ENCODE results near the gene SP9.

The SP9 gene

DNA sequence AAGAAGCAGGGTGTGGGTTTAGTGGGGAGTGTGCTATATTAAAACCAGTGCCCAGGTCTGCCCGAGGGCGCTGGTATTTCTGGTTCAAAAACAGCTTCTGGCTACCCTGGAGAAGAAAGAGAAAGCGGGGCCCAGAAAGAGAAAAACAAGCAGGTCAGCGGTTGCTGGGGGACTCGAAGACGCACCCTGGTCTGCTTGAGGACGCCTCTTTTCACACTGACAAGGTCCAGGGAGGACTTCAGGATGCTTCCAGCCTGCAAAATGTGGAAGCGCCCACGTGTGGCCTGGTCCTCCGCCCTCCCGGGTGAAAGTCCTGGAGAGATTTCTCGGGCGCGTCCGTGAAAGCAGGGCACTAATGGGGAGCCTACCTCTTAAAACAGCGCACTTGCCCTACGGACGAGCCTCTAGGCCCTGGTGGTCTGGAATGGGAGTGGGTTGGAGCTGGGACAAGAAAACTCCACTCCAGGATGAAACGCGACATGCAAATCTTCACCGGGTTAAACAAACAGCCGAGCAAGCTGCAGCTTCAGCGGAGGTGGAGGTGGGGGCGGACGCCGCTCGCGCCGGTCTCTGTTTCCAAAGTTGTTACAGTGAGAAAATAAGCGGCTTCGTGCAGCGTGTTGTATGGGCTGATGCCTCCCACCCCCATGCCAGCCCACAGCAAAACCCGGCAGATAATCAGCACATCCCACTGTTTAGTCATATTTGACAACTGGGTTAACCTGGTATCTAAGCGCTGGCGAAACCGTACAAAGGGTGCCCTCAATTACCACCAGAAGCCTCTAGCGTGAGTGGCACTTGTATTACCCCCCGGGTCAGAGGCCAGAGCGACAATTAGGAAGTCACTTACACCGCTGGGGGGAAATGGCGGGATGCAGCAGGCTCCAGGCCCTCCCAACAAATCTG is 1.1 kb upstream of the SP9 start:
- no peak for DNase-seq

DNA sequence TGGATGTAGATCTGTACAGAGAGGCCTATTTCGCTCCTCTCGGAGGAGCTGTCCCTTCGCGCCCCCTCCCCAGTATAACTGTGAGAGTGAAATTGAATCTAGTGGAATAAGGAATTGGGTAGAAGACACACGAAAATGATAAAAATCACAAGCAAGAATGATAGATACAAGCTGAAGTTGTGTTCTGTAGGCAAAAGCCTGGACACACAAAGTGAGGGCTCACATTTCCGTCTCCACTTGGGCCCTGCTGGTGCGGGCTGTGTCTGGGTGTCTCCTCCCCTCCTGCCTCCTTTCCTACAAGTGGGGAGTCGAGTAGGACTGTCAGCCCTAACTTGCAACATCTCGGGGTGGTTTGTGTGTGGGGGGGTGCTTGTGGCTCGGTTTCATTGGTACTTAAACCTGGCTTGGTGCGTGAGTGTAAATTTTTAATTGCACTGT is 457 bp upstream of the SP9 start:
- no peak for DNase-seq

DNA sequence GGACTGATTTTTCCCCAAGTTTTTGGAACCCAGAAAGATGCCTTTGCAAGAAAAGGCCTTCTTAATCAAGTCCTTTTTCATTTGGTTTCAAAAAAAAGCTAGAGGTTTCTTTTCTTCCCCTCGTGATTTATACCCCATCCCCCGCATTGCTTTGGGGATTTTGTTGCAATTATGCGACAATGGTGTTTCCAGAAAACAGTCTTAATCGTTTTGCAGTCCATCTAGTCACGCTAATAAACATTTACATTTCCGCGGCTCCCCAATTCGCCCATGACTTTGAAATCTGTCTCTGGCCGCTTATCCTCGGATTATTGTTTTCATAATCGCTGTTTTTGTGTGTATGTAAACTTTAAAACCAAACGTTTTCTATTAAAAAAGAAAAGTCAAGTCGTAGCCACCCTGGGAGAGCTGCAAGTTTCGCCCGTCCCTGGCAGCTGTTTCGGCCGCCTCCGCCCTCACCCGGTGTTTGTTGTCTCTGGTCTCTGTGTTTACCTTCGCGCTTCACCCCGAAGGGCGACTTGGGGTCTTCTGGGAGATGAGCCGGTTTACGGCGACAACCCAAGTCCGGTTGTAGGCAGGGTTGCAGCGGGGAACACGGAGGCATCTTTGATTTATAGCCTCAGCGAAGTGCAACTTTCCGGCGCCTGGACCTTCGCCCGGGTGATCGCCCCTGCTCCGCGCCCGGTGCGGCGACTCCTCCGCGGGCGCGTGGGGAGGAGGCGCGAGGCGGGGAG is 667 bp downstream of the SP9 start:
- DNase-seq, result no peak

DNA sequence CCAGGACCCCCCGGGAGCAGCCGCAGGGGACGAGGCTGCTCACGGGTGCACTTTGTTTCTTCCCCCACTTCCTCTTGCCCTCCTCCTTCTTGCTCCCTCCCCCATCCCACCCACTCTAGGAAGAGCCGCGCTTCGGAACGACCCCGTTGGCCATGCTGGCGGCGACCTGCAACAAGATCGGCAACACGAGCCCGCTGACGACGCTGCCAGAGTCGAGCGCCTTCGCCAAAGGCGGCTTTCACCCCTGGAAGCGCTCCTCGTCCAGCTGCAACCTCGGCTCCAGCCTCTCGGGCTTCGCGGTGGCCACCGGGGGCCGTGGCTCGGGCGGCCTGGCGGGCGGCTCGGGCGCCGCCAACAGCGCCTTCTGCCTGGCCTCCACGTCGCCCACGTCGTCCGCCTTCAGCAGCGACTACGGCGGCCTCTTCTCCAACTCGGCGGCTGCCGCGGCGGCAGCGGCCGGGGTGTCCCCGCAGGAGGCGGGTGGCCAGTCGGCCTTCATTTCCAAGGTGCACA is 1.3 kb downstream of the SP9 start:
- peak; percentile 49 for DNase-seq

DNA sequence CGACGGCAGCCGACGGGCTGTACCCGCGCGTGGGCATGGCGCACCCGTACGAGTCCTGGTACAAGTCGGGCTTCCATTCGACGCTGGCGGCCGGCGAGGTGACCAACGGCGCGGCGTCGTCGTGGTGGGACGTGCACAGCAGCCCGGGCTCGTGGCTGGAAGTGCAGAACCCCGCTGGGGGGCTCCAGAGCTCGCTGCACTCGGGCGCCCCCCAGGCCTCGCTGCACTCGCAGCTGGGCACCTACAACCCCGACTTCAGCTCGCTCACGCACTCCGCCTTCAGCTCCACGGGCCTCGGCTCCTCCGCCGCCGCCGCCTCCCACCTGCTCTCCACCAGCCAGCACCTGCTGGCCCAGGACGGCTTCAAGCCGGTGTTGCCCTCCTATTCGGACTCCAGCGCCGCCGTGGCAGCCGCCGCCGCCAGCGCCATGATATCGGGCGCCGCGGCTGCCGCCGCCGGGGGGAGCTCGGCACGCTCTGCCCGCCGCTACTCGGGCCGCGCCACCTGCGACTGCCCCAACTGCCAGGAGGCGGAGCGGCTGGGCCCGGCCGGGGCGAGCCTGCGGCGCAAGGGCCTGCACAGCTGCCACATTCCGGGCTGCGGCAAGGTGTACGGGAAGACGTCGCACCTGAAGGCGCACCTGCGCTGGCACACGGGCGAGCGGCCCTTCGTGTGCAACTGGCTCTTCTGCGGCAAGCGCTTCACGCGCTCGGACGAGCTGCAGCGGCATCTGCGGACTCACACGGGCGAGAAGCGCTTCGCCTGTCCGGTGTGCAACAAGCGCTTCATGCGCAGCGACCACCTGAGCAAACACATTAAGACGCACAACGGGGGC is 2.0 kb downstream of the SP9 start:
- DNase-seq, result peak; percentile 81

DNA sequence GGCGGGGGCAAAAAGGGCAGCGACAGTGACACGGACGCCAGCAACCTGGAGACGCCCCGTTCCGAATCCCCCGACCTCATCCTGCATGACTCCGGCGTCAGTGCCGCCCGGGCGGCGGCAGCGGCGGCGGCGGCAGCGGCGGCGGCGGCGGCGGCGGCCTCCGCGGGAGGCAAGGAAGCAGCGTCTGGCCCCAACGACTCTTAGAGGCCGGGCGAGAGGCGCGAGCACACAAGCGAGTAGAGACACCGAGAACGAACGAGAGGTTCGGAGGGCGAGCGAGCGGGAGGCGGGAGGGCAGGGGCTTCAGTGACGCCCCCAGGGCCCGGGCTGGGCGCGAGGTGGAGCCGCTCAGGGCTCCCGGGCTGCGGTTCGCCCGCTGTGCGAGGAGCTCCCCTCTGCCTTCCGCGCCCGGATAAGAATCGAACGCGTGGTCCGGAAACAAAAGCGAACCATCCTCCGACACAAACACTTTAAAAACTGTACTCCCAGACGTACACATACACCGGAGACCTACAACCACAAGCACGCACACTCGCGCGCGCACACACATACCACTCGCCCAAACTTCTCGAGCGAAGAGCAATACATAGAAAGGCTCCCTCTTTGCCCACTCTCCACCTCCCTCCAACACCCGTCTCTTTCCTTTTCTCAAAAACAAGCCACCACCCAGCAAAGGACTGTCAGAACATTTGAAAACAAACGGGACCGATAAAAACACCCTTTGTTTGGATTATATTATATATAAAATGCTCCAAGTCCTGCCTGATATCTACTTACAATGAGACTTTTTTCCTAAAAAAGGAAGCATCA is 2.8 kb downstream of the SP9 start:
- DNase-seq, result peak; percentile 57

DNA sequence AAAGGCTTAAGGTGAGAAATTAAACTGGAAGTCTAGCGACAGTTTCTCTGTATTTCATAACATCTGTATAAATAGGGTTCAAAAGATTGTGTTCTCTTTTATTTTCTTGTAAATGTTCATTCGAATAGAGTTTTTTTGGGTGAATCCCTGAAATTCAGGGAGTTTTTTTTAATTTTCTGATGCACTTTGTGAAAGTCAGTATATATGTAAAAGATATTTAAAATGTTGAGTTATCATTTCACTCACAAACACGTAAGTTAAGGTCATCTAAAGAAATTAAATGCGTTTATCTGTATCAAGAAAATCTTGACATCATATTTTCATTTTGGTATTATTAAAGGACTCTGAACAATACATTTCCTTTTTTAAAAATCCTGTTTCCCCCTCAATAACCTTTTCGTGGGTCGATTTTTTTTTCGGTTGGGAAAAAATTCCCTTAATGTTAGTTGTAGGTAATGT is 3.4 kb downstream of the SP9 start:
- no peak for DNase-seq

DNA sequence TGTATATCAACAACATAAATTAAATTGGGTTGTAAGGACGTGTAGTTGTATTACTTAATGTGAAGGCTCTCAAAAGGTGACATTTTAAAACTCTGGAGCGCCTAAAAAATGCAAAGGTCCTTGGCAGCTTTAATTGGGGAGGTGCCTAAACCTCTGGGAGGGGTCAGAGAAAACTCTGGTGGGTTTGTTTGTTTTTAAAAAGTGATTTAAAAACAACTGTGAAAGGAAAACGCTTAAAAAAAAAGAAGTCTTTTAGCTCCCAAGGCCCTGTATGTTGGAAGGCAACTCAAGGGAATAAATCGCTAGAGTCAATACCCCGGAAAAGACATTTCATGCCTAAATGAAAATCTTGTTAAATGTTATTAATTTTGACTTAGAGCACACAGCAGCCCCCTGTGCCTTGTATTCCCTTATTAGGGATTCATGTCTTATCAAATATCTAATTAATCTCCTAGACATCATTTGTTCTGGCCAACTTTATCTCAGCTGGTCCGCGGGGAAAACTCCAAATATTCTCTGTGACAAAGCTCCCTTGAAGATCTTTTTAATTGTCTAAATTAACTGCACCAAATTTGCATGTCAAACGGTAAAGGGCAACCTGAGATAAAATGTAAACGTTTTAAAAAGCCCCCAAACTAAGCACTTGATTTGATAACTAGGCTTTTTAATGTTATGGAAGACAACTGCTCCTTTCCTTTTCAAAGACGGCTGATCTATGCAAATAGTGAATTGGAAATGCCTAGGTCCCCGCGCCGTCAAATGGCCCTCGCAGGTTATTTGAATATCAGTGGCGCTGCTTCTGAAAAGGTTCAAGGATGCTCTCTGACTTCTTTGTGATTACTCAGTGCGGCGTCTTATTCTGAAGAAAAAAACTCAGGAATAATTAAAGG is 4.2 kb downstream of the SP9 start:
- no peak for DNase-seq

DNA sequence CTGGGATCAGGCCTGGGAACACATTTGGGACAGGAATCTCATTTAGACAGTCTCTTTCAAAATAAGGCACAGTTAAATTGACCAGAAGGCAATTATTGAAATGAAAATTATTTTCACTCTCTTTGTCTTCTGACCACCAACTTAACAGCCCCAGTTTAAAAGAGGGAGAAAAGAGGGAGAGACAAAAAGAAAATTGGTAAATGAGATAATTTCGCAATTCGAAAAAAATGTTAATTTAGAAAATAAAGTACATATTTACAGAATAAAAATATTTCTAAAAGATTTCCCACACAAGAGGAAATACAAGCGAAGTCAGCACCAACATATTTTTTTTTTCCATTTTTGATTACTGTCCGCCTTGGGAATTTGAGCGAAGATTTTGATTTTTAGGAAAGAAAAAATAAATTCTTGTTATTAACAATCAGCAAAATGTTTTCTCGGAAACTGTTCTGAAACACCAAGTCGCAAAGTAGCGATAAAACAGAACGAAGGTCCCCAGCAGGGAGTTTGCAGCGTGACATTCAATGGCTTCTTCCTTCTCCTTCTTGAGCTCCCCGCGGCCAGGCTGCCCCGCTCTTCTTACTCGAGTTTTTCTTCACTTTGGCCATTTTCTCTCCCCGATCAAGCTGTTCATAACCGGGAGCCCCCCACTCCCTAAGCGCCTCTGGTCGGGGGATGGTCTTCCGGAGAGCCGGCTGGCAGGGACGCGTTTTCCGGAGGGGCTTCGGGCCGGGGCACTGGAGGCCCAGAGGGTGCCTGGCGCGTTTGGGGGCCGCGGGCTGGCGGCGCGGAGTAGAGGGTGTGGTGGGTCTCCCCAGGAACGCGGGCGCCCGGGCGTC is 5.0 kb downstream of the SP9 start:
- no peak for DNase-seq

DNA sequence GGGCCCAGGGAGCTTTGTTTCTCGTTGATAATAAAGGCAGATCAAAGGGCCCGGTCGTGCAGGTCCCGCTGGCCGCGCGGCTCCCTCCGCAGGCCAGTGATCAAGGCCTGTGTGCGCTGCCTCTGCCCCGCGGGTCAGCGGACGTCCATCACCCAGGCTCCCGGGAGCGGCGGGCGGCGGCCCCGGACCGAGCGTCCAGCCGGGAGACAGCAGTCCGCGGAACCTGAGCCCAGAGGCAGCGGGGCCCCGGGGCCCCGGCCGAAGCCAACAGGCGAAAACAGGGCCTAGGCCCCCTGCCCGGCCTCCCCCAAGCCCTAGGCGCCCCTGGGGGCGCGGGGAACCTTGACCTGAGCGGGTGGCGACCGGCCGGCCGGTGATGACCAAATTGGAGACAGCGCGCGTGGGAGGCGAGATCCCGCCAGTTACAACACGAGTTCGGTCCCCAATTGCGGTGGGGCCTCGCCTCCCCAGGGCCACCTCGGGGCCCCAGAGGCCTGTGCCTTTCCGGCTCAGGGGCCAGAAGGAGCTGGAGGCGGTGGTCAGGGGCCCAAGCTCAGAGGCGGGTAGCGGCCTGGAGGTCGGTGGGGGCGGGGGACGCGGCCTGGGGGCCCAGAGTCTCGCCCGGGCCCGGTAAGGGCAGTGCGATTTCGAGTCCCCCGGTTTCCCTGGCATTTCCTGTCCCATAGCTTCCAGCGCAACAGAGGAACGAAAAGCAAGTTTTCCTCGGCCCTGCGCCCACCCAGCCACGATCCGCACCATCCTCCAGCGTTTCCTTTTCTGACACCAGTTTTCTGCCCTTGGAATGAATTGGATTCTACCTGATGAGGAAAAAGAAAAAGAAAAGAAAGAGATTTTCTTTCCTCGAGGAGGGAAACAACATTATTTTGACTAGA is 5.9 kb downstream of the SP9 start:
- DNase-seq, result no peak

DNA sequence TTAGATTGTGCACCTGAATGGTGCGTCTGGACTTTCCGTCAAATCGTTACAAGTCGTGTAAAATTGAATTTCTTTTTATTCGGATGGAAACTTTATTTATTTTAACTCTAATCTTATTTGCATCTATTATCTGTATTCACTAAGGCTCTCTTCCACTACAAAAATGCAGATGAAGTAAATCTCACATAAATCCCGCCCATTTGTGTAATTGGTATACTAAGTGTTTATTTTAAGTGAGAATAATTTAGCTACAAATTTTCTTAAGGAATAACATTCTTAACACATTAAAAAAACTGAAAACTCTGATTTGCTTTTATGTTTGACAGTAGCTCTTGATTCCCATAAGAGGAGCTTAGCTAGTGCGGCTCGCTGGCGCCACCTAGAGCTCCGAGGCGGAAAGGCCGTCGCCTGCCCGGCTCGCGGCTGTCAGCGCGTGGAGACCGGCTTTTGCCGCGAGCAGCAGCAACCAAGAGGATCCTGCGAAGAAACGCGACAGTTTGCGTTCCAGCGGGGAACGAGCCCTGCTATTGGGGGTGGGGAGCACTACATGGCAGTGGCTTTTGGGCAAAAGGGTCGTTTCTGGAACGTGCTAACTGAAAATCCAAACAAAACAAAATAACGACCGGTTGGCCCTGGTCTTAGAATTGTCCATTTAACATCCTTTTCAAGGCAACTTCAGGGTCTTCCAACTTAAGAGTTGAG is 6.7 kb downstream of the SP9 start:
- peak; percentile 75 for DNase-seq

DNA sequence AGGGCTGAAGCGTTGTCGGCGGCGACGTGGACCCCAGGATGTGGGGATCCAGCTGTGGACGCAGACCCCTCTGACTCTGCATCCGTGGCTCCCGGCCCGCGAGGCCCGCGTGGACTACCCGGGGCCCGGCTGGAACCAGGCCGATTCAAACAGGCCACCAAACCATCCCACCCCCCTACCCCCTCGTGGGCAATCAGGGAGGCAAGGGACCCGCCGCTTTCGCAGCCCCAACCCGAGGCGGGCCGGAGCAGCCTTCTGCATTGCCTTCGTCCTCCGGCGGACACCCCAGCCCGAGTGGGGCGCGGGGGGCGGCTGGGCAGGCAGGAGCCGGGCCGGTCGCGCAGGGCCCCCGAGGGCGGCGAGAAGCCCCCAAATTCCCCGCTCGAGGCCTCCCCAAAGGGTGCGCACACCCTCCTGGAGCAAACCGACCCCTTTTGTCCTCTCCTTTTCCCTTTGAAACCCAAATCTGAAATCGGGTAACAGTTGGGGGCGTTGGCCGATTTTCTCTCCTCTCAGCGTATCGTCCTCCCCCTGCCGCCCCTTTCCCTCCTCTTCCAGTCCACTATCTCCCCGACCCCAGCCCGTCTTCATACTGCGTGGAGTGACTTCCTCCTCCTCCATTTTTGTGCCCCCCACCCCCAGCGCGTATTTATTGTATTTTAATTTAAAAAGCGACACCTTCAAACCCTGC is 7.4 kb downstream of the SP9 start:
- no peak for DNase-seq

DNA sequence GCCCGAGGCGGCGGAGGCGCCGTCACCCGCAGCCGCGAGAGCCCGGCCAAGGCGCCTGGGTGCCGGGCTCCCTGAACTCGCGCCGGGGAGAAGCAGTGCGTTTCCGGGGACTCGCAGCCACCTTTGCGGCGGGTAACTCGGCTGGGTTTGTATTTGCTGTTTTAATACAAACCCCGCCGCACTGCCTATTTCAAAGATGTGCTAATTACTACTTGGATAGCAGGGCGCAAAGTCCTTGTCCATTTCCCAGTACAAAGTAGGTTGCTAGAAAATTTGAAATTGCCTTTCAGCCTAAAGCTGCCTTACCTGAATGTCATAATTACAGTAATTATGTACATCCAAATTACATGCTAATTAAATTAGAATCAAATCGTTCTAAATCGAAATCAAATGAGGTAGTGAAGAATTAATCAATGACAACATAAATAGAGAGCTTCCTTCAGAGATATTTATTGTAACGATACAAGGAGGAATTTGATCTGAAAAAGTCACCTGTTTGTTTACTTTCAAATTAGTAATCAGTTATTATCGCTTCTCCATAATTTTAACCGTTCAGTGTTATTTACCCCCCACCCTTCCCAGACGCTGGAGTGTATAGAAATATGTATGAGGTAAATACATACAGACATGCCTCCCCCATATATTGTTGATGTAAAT is 8.1 kb downstream of the SP9 start:
- peak; percentile 62 for DNase-seq

DNA sequence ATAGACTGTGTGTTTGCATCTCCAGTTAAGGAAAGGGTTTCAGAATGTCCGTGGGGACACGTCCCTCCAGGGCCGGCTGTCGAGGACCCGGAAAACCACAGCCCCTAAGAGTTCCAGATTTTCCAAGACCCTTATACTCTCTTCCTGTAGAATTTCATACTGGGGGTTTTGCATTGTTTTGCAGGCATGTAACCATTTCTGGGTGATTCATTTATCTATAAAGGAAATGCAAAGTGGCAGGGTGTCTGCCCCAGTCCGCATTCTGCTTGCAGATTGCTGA is 8.5 kb downstream of the SP9 start:
- DNase-seq, result no peak

DNA sequence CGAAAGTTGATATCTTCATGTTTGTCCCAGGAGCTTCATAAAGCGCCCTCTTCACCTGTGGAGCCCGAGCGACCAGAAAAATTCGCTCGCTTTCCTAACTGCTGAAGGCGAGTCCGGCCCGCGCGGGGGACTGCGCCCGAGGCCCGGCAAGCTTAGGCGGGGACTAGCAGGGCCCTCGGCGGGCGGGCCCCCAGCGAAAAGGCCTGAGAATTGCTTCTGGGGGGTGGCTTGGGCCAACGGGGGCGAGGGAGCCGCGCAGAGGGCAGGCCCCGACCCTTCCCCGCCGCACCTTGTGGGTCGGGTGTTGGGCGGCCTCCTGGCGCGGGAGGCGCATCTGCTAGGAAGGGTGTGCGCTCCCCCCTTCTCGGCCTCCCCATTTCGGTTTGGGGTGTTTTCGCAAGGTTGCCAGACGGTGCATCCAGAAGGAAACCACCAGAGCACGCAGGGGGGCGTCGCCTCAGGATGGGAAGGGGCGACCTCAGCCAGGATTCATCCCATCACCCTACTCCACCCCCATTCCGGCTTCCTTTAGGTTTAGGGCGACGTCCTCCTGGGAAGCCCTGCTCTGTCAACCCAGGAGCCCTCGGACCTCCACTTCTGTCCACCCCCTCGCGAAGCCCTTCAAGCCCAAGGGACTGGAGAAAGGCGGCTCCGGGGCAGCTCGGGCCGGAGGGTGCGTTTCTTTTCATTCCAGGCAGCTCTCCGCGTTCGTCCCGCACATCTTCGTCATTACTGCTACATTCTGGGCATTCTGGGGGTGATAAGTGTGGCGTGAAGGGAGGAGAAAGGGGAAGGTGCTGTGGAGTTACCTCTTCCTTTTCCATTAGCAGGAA is 9.1 kb downstream of the SP9 start:
- no peak for DNase-seq

DNA sequence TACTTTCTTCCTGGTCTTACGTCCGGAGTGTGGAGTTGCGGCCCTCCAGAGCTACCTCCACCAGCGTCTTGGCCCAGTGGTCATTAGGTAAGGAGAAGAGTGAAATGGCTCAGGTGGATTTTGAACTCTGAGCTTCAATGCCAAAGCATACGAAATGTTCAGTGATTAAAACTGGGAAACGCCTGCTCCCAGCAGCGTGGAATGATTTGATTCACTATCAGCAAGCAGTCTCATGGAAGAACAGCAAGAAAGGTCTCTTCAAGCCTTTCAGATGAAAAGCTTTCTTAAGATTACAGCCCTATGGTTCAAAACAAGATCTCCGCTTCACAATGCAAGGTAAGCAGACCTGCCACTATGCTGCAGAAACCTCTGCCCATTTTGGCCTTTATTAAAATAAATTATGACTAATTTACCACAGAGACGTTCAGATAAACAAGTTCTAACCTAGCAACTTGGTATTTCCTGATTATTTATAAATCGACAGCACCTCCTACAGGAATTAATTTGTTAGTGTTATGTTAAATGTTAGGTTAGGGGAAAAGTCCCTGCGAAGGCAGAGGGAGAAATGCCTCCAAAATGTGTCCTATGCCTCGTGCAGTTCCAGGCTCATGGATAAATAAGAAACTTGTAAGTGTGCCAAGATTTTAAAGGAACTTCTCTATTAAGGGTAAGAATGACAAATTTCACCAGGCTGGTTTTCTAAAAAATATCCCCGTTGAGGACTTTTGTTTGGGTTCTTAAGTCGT is 10.1 kb downstream of the SP9 start:
- peak; percentile 40 for DNase-seq

All from COR-L47 (cell line).